AG08396 (cell line): ENCODE measurements around the gene SLC35E2B.
A peak's percentile ranks its signal among the peaks of the same experiment; 100 is the strongest.
"Not testable (repeated sequence)": the region's sequence is repeated elsewhere in the genome, so short reads cannot be mapped to it uniquely, and the experiment has no call there.

Source experiments
- DNase-seq: peaks from one replicate; pipeline ENCODE4 v3.0.0; 2012; ENCODE audit warnings: low spot score, mixed read lengths

Gene SLC35E2B

DNA sequence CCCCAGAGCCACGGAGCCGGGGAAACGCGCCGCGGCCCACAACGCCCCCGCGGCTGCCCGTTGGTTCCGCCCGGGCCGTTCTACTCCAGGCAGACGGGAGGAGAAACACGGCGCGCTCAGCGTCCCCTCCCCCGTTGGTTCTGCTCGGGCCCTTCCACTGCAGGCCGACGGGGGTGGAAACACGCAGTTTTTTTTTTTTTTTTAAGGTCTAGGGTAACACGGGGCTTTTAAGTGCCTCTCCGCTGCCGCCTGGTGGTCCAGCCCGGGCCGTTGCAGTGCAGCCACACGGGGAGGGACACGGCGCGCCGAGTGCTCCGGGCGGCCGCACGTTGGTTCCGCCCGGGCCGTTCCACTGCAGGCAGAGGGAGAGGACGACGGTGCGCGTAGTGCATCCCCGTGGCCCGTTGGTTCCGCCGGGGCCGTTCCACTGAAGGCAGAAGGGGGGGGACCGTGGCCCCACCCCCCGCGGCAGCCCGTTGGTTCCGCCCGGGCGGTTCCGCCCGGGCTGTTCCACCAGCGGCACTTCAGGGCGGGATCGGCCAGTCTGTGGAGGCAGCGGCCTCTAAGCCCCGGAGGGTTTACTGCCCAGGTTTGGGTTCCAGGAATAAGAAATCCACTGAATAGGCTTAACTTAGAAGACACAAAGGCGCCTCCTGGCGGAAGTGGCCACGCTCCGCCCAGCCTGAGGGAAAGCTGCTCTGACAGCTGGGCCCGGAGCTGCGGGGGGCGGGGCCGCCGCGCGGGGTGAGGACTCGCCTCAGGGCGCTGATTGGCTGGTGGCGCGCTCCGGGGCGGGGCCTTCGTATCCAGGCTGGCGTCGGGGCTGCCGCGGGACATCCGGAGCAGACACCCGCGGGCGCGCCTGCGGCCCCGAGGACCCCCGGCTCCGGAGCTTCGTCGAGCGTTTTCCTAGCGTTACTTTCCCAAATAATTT, at the start of gene SLC35E2B:
SLC35E2B (minus strand) TSS at position 82 of the 934 bp plus-strand sequence. CDS start 16,096 bp downstream, outside the sequence.
- DNase-seq: peak; percentile 71

DNA sequence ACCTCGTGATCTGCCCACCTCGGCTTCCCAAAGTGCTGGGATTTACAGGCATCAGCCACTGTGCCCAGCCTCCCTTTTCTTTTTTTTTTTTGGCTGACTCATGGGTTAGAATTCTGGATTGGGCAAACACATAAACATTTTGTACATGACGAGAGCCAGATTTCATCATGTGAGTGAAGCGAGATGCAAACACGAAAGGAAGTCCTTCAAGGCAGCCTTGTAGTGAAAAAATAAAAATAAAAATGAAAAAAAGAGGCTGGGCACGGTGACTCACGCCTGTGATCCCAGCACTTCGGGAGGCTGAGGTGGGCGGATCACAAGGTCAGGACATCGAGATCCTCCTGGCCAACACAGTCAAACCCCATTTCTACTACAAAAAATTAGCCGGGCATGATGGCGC, 48.4 kb upstream of the SLC35E2B start:
- DNase-seq: peak; percentile 89

DNA sequence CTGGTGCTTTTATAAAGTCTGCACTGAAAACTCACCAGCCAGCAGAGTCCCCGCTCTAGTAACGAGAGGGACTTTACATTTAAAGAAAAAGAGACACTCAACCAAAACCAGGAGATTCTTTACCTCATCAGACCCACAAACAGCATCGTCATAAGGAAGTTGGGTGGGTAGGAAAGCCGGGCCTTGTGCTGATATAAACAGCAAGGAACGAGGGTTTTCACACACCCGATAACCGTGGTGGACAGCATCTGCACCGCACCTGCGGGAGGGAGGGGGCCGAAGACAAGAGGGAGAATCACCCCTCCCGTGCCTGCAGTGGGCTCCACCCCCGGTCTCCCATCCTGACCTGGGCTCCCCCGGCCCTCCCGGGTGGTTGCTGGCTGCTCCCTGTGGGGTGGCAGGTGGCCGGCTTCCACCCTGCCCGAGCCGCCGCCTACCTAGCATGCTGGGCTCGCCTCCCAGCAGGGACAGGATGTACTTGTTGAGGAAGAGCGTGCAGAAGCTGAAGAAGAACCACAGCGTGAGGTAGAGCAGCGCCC, 46.3 kb upstream of the SLC35E2B start:
- not testable (repeated sequence) for DNase-seq

DNA sequence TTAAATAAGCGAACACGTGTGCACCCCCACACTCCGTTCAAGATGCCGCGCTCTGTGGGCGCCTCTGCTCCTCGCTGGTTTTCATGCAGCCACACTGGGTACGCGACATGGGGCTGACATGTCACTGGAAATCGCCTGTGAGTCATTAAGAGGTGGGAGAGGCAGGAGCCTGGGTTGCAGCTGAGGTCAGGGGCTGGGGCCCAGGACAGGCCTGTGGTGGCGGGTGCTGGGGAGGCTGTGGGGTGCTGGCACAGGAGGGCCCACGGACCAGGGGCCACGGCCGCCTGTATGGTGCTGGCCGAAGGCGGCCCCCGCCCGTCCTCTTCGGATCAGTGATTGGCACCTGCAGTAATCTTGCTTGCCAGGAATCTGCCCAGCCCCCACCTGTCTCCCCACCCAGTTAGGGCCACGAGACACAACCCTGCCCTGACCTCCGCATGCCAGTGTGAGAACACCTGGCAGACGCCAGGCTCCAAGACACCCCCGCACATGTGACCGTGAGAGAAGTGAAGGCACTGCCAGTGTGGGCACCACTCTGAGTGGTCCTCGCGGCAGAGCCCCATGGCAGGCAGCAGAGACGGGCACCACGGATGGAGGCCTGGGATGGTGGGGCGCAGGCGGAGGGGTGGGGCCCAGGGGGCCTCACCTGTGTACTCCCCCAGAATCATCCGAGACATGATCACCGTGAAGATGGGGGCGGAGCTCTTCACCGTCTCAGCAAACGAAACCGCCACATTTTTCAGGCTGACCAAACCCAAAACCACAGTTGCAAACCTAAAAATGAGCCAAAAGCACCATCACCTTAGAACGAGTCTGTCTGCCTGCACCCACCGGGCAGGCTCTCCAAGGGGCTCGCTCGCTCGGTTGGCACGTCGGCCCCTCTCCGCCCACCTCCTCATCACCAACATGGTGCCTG, 45.3 kb upstream of the SLC35E2B start:
- not testable (repeated sequence) for DNase-seq

DNA sequence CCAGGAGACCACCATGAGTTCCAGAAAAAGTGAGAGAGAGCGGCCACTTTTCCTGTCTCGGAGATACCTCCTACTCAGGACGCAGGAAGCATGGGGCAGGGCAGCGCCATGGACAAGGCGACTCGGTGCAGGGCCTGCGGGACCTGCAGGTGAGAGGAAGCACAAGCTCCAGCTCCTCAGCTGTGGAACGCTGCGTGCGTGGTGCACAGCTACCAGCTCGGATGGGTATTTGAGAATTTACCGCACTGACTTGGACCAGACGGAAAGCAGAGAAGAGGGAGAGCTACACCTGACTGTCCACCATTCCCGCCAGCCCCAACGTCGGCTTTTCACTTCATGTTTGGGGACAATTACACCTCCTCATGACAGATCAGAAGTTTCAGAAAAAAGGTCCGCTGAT, 39.8 kb upstream of the SLC35E2B start:
- no peak for DNase-seq

DNA sequence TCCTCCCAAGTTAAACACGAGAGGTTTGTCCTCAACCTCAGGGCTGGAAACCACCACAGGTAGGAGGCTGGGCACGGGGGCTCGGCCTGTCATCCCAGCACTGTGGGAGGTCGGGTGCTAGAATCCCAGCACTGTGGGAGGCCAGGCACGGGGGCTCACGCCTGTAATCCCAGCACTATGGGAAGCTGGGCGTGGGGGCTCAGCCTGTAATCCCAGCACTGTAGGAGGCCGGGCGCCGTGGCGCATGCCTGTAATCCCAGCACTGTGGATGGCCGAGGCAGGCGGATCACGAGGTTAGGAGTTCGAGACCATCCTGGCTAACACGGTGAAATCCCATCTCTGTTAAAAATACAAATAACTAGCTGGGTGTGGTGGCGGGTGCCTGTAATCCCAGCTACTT, 38.3 kb upstream of the SLC35E2B start:
- no peak for DNase-seq

DNA sequence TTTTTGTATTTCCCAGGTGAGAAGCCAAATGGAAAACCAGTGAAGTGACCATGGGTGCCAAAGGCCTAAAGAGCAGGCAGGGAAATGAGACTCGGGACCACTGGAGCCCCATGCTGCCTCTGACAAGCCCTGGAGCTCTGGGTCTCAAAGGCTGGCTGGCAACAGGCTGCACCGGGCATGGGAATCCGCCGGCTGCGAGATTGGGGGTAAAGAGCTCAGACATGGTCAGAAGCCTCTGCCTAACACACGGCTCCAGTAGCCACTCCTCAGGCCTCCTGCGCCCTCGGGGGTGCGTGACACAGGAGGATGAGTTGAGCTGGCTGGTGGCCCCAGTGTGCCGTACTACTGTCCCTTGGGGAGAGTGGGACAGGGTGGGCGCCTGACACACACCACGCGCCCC, 37.6 kb upstream of the SLC35E2B start:
- DNase-seq: not testable (repeated sequence)

DNA sequence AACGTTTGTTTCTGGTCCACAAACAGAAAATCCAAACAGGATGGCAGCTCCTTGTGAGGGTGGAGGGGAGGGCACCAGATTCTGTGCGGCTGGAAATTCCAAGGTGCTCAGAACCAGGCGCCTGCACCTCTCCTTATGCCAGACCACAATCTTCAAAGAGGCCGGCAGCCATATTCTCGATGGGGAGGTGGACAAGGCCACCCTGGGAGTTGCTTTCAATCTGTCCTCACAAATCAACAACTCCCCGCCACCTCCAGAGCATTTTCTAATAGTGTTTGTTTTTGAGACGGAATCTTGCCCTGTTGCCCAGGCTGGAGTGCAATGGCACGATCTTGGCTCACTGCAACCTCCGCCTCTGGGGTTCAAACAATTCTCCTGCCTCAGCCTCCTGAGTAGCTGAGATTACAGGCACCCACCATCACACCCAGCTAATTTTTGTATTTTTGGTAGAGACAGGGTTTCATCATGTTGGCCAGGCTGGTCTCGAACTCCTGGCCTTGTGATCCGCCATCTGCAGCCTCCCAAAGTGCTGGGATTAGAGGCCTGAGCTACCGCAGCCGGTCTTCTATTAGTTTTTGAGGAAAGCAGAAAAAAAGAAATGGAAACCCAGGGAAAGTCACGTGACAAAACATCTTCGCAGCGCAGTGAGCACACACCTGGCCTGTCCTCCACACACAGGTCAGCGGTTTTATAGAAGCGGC, 36.7 kb upstream of the SLC35E2B start:
- DNase-seq: not testable (repeated sequence)

DNA sequence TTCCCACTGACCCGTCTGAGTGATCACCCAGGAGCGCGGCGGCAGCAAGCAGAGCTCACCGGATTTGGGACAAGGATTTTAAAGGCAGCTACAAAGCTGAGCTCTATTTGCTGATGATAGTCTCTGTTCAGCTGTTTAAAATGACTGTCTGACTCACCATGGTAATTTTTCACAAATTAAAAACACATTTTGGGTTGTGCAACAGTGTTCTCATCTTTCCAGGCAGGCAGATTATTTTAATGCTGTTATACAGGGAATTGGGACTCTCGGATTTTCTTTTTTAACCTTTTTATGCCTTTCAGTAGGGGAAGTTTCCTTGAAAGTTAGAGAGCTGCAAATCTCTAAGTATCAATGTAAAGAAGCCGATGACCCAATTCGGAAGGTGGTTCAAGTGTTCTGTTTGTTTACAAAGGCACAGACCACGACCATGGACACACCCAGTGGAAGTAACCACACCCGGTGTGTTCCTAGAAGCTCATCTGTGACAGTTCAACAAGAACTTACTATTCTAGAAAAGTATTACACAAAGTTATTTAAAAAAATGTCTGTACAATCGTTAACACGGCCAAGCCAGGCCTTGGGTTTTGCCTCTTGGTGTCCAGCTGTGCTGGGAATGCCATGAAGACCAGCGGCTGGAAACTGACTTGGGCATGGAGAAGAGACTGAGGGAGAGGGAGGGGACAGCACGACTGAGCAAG, 35.9 kb upstream of the SLC35E2B start:
- peak; percentile 26 for DNase-seq

DNA sequence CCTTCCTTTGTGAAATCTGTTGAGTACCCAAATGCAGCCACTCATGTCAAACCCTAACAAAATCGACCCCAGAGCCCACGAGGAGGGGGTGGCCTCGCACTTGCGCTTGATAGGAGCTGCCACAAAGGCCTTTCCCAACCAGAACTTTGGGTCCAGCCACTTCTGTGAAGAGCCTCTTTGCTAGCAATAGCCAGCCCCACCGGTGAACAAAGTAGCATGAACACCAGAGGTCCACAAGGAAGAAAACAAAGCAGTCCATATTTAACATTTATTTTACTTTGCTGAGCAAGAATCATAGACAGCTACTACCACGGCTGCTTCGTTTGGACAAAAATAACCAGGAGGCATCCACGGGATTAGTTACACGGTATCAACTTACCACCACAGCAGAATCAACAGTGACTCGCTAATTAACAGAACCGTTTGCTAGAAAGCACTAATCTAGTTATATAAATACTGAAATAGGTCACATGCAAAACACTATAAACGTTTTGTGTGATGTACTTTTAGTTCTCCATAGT, 34.6 kb upstream of the SLC35E2B start:
- not testable (repeated sequence) for DNase-seq

DNA sequence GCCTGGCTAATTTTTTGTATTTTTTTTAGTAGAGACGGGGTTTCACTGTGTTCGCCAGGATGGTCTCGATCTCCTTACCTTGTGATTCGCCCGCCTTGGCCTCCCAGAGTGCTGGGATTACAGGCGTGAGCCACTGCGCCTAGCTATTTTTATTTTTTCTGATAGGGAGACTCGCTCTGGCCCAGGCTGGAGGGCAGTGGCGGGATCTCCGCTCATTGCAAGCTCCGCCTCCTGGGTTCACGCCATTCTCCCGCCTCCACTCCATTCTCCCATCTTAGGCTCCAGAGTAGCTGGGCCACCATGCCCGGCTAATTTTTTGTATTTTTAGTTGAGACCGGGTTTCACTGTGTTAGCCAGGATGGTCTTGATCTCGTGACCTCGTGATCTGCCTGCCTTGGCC, 33.5 kb upstream of the SLC35E2B start:
- not testable (repeated sequence) for DNase-seq

DNA sequence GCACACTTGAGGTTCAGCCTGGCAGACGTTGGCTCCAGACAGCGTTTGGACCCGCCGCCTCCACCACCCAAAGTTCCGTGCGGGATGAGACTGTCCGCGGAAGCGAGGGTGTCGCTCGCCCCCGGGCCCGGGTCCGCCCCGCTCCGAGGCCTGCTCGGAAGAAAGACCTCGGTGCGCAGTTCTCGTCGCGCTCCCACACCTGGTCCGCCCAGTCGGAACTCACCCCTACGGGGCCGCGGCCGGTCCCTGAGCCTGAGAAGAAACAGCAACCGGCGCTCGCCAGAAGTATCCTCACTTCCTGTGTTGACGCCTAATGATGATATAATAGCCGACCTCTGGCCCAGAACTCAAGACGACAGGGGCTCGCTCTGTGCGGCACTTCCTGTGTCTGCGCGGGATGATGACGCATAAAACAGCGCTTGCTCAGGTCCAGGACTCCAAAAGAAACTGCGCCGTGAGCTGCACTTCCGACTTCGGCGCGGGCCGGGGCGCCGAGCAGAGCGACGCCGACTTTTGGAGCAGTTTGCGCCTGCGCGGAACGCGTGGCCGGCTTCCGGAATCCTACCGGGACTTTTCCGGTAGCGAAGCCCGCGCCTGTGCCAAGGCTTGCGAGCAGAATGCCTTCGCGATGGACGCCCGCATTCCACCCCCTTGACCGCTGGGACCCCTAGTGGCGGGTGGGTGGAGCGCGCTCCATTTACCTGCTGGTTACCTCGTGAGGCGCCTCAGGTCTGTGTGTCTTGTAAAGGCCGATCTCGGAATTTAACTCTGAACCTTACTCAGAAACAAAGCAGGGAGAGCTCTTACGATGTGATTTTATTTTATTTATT, 31.7 kb upstream of the SLC35E2B start, which contains the start of gene CDK11A:
CDK11A (minus strand) TSS at position 323 of the 830 bp plus-strand sequence. CDS start 1,539 bp downstream, outside the sequence.
- peak; percentile 94 for DNase-seq

DNA sequence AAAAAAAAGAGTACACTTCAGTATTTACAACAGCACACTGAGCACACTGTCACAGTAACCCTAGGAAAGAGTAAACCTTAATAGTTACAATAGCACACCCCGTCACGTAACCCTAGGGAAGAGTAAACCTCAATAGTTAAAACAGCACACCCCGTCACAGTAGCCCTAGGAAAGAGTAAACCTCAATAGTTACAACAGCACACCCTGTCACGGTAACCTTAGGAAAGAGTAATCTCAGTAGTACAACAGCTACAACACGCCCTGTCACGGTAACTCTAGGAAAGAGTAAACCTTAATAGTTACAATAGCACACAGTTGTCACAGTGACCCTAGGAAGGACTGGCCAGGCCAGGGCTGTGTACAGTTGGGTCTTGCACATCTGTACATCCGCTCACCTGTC, 28.6 kb upstream of the SLC35E2B start:
- no peak for DNase-seq

DNA sequence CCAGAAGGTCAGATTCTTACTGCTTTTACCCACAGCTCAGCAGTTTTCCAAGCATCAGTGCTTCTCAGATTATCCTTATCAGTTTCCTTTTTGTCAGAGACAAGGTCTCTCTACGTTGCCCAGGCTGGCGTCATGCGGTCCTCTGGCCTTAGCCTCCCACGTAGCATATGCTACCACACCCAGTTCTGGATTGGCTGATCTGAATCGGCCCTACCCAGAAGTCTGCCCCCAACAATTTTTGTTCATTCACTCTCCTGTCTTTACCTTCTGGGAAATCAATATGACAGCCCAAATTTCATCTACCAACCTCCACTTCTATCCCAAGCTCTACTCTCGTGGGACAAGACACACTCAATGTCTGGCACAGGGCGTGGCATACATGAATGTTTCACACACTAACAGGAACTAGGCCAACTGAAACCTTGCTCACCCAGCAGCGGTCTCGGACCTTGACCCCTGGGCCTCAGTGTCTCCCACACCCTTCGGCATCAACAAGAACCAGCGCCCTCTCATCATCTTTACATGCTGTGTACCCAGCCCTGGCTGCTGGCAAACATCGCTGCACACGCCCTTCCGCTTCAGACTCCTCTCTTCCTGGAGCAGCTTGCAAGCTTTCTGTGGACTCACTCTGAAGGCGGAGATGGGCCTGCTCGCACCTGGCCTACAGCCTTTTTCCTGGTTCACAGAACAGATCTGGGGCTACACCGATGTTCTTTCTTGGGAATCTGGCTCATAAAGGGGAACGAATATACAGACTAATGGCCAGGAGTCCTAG, 22.7 kb upstream of the SLC35E2B start:
- not testable (repeated sequence) for DNase-seq

DNA sequence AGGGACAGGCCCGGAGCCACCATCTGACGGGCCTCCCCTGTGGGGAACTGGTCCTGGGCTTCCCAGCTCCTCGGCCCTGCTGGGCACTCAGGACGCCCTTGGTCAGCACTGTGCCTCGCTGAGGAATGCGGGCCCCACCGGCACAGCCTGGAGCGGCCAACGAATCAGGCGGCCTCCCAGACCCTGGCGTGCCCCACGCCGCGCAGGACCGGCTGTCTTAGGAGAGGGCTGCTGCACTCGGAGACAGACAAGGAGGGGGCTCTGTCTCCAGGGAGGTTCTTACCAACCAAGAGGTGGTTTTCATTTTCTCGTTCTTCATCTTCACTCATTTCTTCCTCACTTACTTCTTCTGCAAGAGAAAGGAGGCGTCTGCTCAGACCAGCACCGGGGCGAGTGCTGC, 15.3 kb upstream of the SLC35E2B start:
- not testable (repeated sequence) for DNase-seq

DNA sequence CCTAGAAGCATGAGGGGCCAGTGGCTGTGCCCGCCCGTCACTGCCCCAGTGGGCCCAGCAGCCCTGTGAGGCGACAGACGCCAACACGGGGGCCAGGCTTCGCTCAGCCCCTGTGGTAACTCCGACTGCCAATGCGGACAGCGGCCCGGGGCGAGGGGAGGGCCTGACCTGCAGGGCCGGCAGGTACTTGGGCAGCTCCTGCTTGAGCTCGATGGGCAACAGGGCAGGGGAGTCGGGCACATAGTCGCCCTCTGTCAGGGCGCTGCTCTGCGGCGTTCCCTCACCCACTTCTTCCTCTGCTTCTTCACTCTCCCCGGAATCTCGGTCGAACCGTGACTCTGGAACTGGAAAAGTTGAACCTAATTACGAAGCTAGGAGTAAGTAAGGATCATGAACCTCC, 14.6 kb upstream of the SLC35E2B start:
- DNase-seq: not testable (repeated sequence)

DNA sequence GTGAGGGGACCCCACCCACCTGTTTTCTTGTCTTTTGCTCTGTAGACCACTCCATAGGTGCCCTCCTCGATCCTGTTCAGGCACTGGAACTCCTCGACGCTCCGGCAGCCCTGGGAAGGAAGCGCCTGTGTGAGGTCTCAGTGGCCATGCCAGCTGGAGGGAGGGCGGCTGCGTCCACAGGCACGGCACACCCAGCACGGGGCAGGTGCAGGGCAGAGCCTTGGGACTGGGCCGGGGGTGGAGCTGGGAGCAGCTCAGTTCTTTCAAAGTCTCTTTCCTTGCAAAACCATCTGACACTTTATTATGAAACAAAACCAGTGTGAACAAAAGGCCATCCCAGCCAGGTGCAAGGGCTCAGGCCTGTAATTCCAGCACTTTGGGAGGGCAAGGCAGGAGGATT, 13.0 kb upstream of the SLC35E2B start:
- not testable (repeated sequence) for DNase-seq

DNA sequence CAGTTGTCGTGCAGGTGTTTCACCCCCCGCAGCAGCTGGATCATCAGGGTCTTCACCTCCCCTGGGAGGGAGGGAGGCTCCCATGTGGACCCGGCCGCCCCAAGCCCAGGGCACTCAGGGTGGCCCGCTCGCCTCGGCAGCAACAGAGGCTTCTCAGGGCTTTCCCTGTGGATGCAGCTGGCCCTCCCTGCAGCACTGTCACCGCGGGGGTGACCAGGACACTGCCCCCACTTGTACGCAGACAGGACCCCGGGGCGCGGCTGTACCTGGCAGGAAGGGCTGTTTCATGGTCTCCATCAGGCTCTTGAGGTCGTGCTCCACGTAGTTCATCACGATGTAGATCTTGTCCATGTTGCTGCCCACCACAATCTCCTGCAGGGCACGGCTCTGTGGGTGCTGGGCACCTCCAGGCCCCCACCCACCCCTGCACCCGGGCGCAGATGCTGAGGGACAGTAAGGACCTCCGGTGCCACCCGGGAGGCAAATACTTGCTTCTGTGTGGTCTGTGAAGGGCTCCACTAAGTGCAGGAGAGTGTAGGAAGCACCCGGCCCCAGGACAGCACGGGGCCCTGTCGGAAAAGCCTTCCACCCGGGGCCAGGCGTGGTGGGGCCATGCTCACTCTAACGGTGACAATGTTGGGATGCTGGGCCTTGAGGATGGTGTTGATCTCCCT, 11.8 kb upstream of the SLC35E2B start:
- not testable (repeated sequence) for DNase-seq
